HepG2 (cell line): ENCODE results near the gene FBLN5. TPM values are rescaled to one million over a fixed set of nuclear protein-coding genes. Genes with fewer than 3 reads are reported as not detected.
A peak's percentile ranks its signal among the peaks of the same experiment; 100 is the strongest.

Experiments used
- ATAC-seq: fragments of 200-7000 bp; cut with Tn5 transposase; 3 replicates; pipeline ENCODE4 v1.9.1; 2020; ENCODE audit warnings: mild to moderate bottlenecking, moderate library complexity
- BruUV-seq: library from RNA; stranded (reverse); fragments of 400-500 nt; replicated peaks from 2 replicates; lab custom pipeline; 2021; lab: Mats Ljungman, UMichigan
- CTCF ChIA-PET: fragments of 300-600 bp; formaldehyde crosslinking; extraction: SDS; loops from one replicate; lab custom pipeline; 2021; ENCODE audit warnings: low total read pairs, inconsistent platforms, low intra/inter-chr PET ratio; lab: Yijun Ruan, JAX
- POLR2A ChIA-PET: fragments of 350-600 bp; sonication (Branson Sonifier 250); formaldehyde crosslinking; loops from one replicate; lab custom pipeline; 2020; ENCODE audit warnings: antibody characterized with exemption, inconsistent platforms; lab: Yijun Ruan, JAX
- DNase-seq: peaks from one replicate; pipeline ENCODE4 v3.0.0-alpha.2; 2015; ENCODE audit warnings: low spot score
- FAIRE-seq: peaks from 3 replicates; lab custom pipeline; 2011; peaks lifted over from hg19 to GRCh38; lab: Jason Lieb, UNC
- H2AFZ ChIP-seq: one replicate; pipeline ENCODE4 v1.6.1; 2011; ENCODE audit warnings: low read length, inconsistent platforms
- H3K27ac ChIP-seq: fragments of 300-600 bp; 3 replicates; pipeline ENCODE4 v1.8.0; 2011; ENCODE audit warnings: mixed run types, mild to moderate bottlenecking, mixed read lengths, low read length, inconsistent platforms; ENCODE audit not compliant: insufficient read depth; ENCODE audit errors: extremely low read length
- H3K27me3 ChIP-seq, 2 experiments: fragments of 200-600 bp in 1 of 2; 2 replicates in 1 of 2; 3 replicates in 1 of 2; pipeline versions ENCODE4 v1.6.0 to v1.8.0; 2011; ENCODE audit warnings: low read length in 2 of 2, mild to moderate bottlenecking in 2 of 2, moderate library complexity in 2 of 2, inconsistent platforms in 1 of 2; ENCODE audit not compliant: insufficient read depth in 2 of 2, control insufficient read depth in 1 of 2
- H3K36me3 ChIP-seq, 2 experiments: fragments of 200-600 bp in 1 of 2; replicated peaks in 1 of 2; 2 replicates in 1 of 2; 3 replicates in 1 of 2; pipeline versions ENCODE4 v1.5.1 to v1.8.0; 2011; ENCODE audit warnings: low read length in 2 of 2, inconsistent platforms in 1 of 2; ENCODE audit not compliant: insufficient read depth in 2 of 2, control insufficient read depth in 1 of 2
- H3K4me1 ChIP-seq: 2 replicates; pipeline ENCODE4 v1.5.1; 2012; ENCODE audit warnings: low read length, inconsistent platforms; ENCODE audit not compliant: insufficient read depth
- H3K4me2 ChIP-seq: 2 replicates; pipeline ENCODE4 v1.6.0; 2011; ENCODE audit warnings: low read depth, low read length, inconsistent platforms
- H3K4me3 ChIP-seq, 3 experiments: fragments of 200-600 bp in 1 of 3; sonication (generic), shearing (Covaris generic) in 1 of 3; replicated peaks in 1 of 3; 2 replicates each; pipeline ENCODE4 v1.5.1; 2011 to 2016; ENCODE audit warnings: low read length in 3 of 3, inconsistent platforms in 2 of 3, low read depth in 2 of 3, mild to moderate bottlenecking in 2 of 3, control low read depth in 1 of 3, mixed read lengths in 1 of 3; ENCODE audit not compliant: insufficient read depth in 1 of 3
- H3K79me2 ChIP-seq: one replicate; pipeline ENCODE4 v1.6.1; 2011; ENCODE audit warnings: low read length, inconsistent platforms; ENCODE audit not compliant: insufficient read depth
- H3K9ac ChIP-seq: 2 replicates; pipeline ENCODE4 v1.6.0; 2011; ENCODE audit warnings: mild to moderate bottlenecking, low read depth, low read length, inconsistent platforms; ENCODE audit not compliant: insufficient read depth
- H3K9me3 ChIP-seq: 2 replicates; pipeline ENCODE4 v1.5.1; 2012; ENCODE audit warnings: mild to moderate bottlenecking, low read length
- H4K20me1 ChIP-seq: 2 replicates; pipeline ENCODE4 v1.6.0; 2011; ENCODE audit warnings: inconsistent platforms, mild to moderate bottlenecking, low read length, moderate library complexity; ENCODE audit not compliant: insufficient read depth
- CTCF ChIP-seq: sonication (generic); formaldehyde crosslinking; IDR thresholded peaks from 2 replicates; pipeline ENCODE4 v1.5.0; 2020; ENCODE audit warnings: mild to moderate bottlenecking, missing genetic modification reagents, moderate library complexity
- FOXK1 ChIP-seq: sonication (generic); formaldehyde crosslinking; IDR thresholded peaks from 2 replicates; pipeline ENCODE4 v1.4.0; 2020; ENCODE audit warnings: low read depth, missing genetic modification reagents, borderline replicate concordance
- ISX ChIP-seq: sonication (generic); formaldehyde crosslinking; conservative IDR thresholded peaks from 2 replicates; pipeline ENCODE4 v1.5.0; 2020; ENCODE audit warnings: missing genetic modification reagents
- KLF11 ChIP-seq: IDR thresholded peaks from 2 replicates; pipeline ENCODE4 v1.6.1; 2016; ENCODE audit warnings: missing compliant biosample characterization
- MED8 ChIP-seq: sonication (generic); formaldehyde crosslinking; IDR thresholded peaks from 2 replicates; pipeline ENCODE4 v1.8.1; 2023; ENCODE audit warnings: mild to moderate bottlenecking, missing genetic modification reagents; ENCODE audit not compliant: insufficient replicate concordance
- SMYD3 ChIP-seq: sonication (generic); formaldehyde crosslinking; IDR thresholded peaks from 2 replicates; pipeline ENCODE4 v1.8.1; 2023; ENCODE audit warnings: mild to moderate bottlenecking, missing genetic modification reagents
- SP2 ChIP-seq: sonication (generic); formaldehyde crosslinking; IDR thresholded peaks from 2 replicates; pipeline ENCODE4 v1.5.1; 2020; ENCODE audit warnings: mild to moderate bottlenecking, missing genetic modification reagents
- ZBTB40 ChIP-seq, 2 experiments: fragments of 450-650 bp in 1 of 2; sonication (generic) in 1 of 2; formaldehyde crosslinking in 1 of 2; IDR thresholded peaks; 2 replicates each; pipeline versions ENCODE4 v1.6.1 to v1.8.0; 2016 to 2022; ENCODE audit warnings: antibody characterized with exemption in 1 of 2, mild to moderate bottlenecking in 1 of 2, missing genetic modification reagents in 1 of 2
- ZC3H4 ChIP-seq: sonication (generic); formaldehyde crosslinking; IDR thresholded peaks from 2 replicates; pipeline ENCODE4 v1.4.0; 2020; ENCODE audit warnings: missing genetic modification reagents, borderline replicate concordance
- ZKSCAN8 ChIP-seq: IDR thresholded peaks from 2 replicates; pipeline ENCODE4 v1.6.1; 2016; ENCODE audit warnings: borderline replicate concordance, missing genetic modification reagents, missing compliant biosample characterization
- ZNF282 ChIP-seq: fragments of 450-650 bp; IDR thresholded peaks from 2 replicates; pipeline ENCODE4 v1.6.1; 2018; ENCODE audit not compliant: partially characterized antibody
- ZNF589 ChIP-seq: sonication (generic); formaldehyde crosslinking; conservative IDR thresholded peaks from 2 replicates; pipeline ENCODE4 v1.8.0; 2022; ENCODE audit warnings: mild to moderate bottlenecking, moderate library complexity, missing genetic modification reagents
- WGBS: methylation state at CpG from one replicate; pipeline ENCODE4 v1.1.6; 2017; ENCODE audit warnings: low lambda C conversion rate; 5-methylcytosine and 5-hydroxymethylcytosine counted together
- in situ Hi-C: cut with HindIII; loops from 2 replicates; pipeline ENCODE4 v1.10.0; 2017; ENCODE audit warnings: low pct_unique_long_range_greater_than_20kb; ENCODE audit not compliant: extremely low pct_ligation_motif_present
- intact Hi-C: fragments of 100-400 bp; cut with micrococcal nuclease; formaldehyde crosslinking; loops from one replicate; pipeline ENCODE4 v1.10.0; 2022; ENCODE audit not compliant: unreplicated experiment
- polyA plus RNA-seq, 8 experiments: library from polyadenylated mRNA; depleted of rRNA in 3 of 8; stranded (reverse) in 7 of 8; unstranded in 1 of 8; fragments of >200 nt; fragmentation: Illumina TruSeq in 4 of 8; extraction: Trizol in 4 of 8; gene quantifications; 2 replicates each; pipeline versions ENCODE4 v1.2.1 to v1.2.3, GENCODE V29; 2011 to 2016; ENCODE audit warnings: low read depth in 4 of 8, missing spikeins in 1 of 8, mixed read lengths in 1 of 8; ENCODE audit not compliant: insufficient read depth in 1 of 8
- total RNA-seq, 5 experiments: library from RNA; depleted of rRNA; stranded (reverse); fragments of >200 nt; fragmentation: Illumina TruSeq; extraction: Trizol; gene quantifications; 2 replicates each; pipeline ENCODE4 v1.2.3, GENCODE V29; 2016; ENCODE audit warnings: low read depth in 1 of 5

The FBLN5 gene
- total and polyA plus RNA-seq, 2 of the 13 experiments (the other 11 are each of a cell fraction or from before 2014, with no cell fraction given) = 0.38 to 0.77 TPM

GRCh38 chr14:91911474-91912032 is 35.9 kb downstream of the FBLN5 start (continued):
- peak; percentile 74 for TF ChIP-seq CTCF (CRISPR knock-in tag)

GRCh38 chr14:91910196-91910595 is 37.3 kb downstream of the FBLN5 start:
- Histone ChIP-seq H4K20me1 (no peaks in the 10 kb centered on the region), H2AFZ (no peak overlapping the region), H3K36me3 (no peaks in the 10 kb centered on the region), H3K4me3 (no peak overlapping the region), H3K9ac (no peak overlapping the region), H3K4me1 (peaks cover 13% of the 10 kb centered on the region; the same call in 1 of the 2 replicates), H3K9me3 (no peaks in the 10 kb centered on the region), H3K27me3 (no peaks in the 10 kb centered on the region), H3K4me2 (no peak overlapping the region), H3K27ac (no peak overlapping the region), H3K79me2 (no peaks in the 10 kb centered on the region)
- DNase-seq = no peak
- in situ Hi-C loops (loop anchor here (25.0 kb wide), 1 partner anchor 248 kb away; no protein-coding TSS in a partner anchor), intact Hi-C loops (loop anchor here (5.0 kb wide), 1 partner anchor 258 kb away; no protein-coding TSS in a partner anchor)
- no peak for FAIRE-seq
- no peak for ATAC-seq
- ChIA-PET POLR2A (no interaction called here), CTCF (interaction anchor here (2.5 kb wide), 1 partner anchor 51 kb away, joined by 11 read pairs; no protein-coding TSS in a partner anchor)
- WGBS = 76% methylated on average over 9 of the region's 9 CpGs
- no TSS peak for BruUV-seq
- TF ChIP-seq KLF11 (no peak), MED8 (CRISPR knock-in tag) (no peak), SP2 (CRISPR knock-in tag) (no peak), ZC3H4 (CRISPR knock-in tag) (no peak), ZKSCAN8 (no peak), ZNF589 (CRISPR knock-in tag) (no peak), ZBTB40 (IDR thresholded peaks at IDR 0.05) (no peak), ZBTB40 (CRISPR knock-in tag; IDR thresholded peaks at IDR 0.05) (no peak), ZNF282 (no peak), SMYD3 (CRISPR knock-in tag) (no peak), ISX (CRISPR knock-in tag) (no peak), FOXK1 (no peak)
